Keratinocyte (primary cell): ENCODE data around the gene RNF103. TPM values are rescaled to one million over a fixed set of nuclear protein-coding genes. Genes with fewer than 3 reads are reported as not detected.

Experiments
- DNase-seq: peaks from one replicate; pipeline ENCODE4 v3.0.0-alpha.2; 2011; ENCODE audit warnings: low read depth, missing footprints, low spot score
- FAIRE-seq: peaks from 2 replicates; lab custom pipeline; 2011; peaks lifted over from hg19 to GRCh38; lab: Jason Lieb, UNC
- H2AFZ ChIP-seq: 2 replicates; pipeline ENCODE4 v1.6.0; 2012; ENCODE audit warnings: low read length, control low read depth, inconsistent platforms; ENCODE audit not compliant: control insufficient read depth
- H3K27ac ChIP-seq: 2 replicates; pipeline ENCODE4 v1.5.1; 2011; ENCODE audit warnings: low read length; ENCODE audit not compliant: control insufficient read depth, insufficient read depth
- H3K27me3 ChIP-seq: 3 replicates; pipeline ENCODE4 v1.6.0; 2011; ENCODE audit warnings: low read length; ENCODE audit not compliant: control insufficient read depth, insufficient read depth; ENCODE audit errors: extremely low read depth
- H3K36me3 ChIP-seq, 2 experiments: 2 replicates in 1 of 2; 3 replicates in 1 of 2; pipeline ENCODE4 v1.5.1; 2011; ENCODE audit warnings: low read length in 2 of 2, mild to moderate bottlenecking in 1 of 2; ENCODE audit not compliant: control insufficient read depth in 2 of 2, insufficient read depth in 2 of 2; ENCODE audit errors: extremely low read depth in 1 of 2
- H3K4me1 ChIP-seq: 3 replicates; pipeline ENCODE4 v1.5.1; 2011; ENCODE audit warnings: low read length; ENCODE audit not compliant: control insufficient read depth, insufficient read depth; ENCODE audit errors: extremely low read depth
- H3K4me2 ChIP-seq: 3 replicates; pipeline ENCODE4 v1.6.0; 2011; ENCODE audit warnings: low read depth, low read length; ENCODE audit not compliant: control insufficient read depth, insufficient read depth; ENCODE audit errors: extremely low read depth
- H3K4me3 ChIP-seq, 3 experiments: fragments of 200-600 bp in 1 of 3; sonication (generic) in 1 of 3; 2 replicates in 2 of 3; 3 replicates in 1 of 3; pipeline ENCODE4 v1.5.1; 2011 to 2016; ENCODE audit warnings: low read length in 3 of 3, mild to moderate bottlenecking in 3 of 3, control low read depth in 2 of 3, inconsistent platforms in 1 of 3, low read depth in 1 of 3, mixed read lengths in 1 of 3, mixed run types in 1 of 3, moderate library complexity in 1 of 3; ENCODE audit not compliant: control insufficient read depth in 2 of 3, insufficient read depth in 2 of 3; ENCODE audit errors: extremely low read depth in 1 of 3
- H3K79me2 ChIP-seq: 2 replicates; pipeline ENCODE4 v1.6.0; 2012; ENCODE audit warnings: low read length; ENCODE audit not compliant: control insufficient read depth, insufficient read depth
- H3K9ac ChIP-seq: 3 replicates; pipeline ENCODE4 v1.6.0; 2011; ENCODE audit warnings: low read length; ENCODE audit not compliant: control insufficient read depth, insufficient read depth; ENCODE audit errors: extremely low read depth
- H3K9me1 ChIP-seq: 3 replicates; pipeline ENCODE4 v1.6.0; 2011; ENCODE audit warnings: low read length; ENCODE audit not compliant: control insufficient read depth, insufficient read depth; ENCODE audit errors: extremely low read depth
- H3K9me3 ChIP-seq: 2 replicates; pipeline ENCODE4 v1.5.1; 2012; ENCODE audit warnings: low read depth, low read length; ENCODE audit not compliant: control insufficient read depth
- H4K20me1 ChIP-seq: 3 replicates; pipeline ENCODE4 v1.6.0; 2011; ENCODE audit warnings: low read length; ENCODE audit not compliant: control insufficient read depth, insufficient read depth; ENCODE audit errors: extremely low read depth
- EZH2 ChIP-seq: IDR thresholded peaks from one replicate; pipeline ENCODE4 v1.6.1; 2012; ENCODE audit warnings: inconsistent platforms, mild to moderate bottlenecking, low read length, moderate library complexity
- dilution Hi-C: fragments of 300-500 bp; cut with MboI; formaldehyde crosslinking; loops from one replicate; pipeline ENCODE4 v1.7.0; 2020; ENCODE audit warnings: low sequenced_read_pairs; ENCODE audit not compliant: extremely low pct_ligation_motif_present
- polyA plus RNA-seq, 5 experiments: library from polyadenylated mRNA; depleted of rRNA in 3 of 5; stranded (reverse) in 3 of 5; stranded (forward) in 1 of 5; unstranded in 1 of 5; fragments of >200 nt; gene quantifications; 1 replicate in 1 of 5; 2 replicates in 3 of 5; 3 replicates in 1 of 5; pipeline versions ENCODE4 v1.2.1 to v1.2.3, GENCODE V29; 2011 to 2012; ENCODE audit warnings: missing spikeins in 2 of 5, low read depth in 1 of 5, low replicate concordance in 1 of 5
- TF ChIP-seq, protein P1 (sequence below), 3 experiments: IDR thresholded peaks in 1 of 3; conservative IDR thresholded peaks in 1 of 3; optimal IDR thresholded peaks in 1 of 3; 2 replicates in 2 of 3; 3 replicates in 1 of 3; pipeline versions ENCODE3 to v1.5.1; 2011; ENCODE audit warnings: low read length in 3 of 3, mild to moderate bottlenecking in 3 of 3, moderate library complexity in 2 of 3, control low read depth in 1 of 3, inconsistent platforms in 1 of 3; ENCODE audit not compliant: insufficient read depth in 2 of 3; ENCODE audit errors: extremely low read depth in 1 of 3

RNF103 gene
- polyA plus RNA-seq, 1 donor (not counting 4 experiments of a cell fraction or from before 2014, with no cell fraction given) = 15.7 TPM

DNA sequence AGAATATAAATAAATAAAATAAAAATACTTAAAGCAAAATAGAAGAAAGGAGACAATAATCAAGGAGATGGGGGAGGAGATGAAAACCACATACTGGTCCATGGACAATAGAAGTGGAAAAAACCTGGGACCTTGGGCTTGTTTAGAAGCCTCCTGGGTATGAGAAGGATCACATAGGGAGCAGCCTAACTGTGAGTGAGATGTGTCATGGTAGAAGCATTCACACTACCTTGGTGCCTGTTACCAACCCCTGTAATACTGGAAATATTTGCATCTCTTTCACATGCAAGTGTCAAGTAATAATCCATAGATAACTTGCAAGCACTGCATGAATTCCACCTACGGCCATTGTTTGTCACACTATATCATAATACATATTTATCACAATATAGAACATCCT is 23.2 kb upstream of the RNF103 start:
- no peak for TF ChIP-seq EZH2
- TF ChIP-seq, protein P1, sequence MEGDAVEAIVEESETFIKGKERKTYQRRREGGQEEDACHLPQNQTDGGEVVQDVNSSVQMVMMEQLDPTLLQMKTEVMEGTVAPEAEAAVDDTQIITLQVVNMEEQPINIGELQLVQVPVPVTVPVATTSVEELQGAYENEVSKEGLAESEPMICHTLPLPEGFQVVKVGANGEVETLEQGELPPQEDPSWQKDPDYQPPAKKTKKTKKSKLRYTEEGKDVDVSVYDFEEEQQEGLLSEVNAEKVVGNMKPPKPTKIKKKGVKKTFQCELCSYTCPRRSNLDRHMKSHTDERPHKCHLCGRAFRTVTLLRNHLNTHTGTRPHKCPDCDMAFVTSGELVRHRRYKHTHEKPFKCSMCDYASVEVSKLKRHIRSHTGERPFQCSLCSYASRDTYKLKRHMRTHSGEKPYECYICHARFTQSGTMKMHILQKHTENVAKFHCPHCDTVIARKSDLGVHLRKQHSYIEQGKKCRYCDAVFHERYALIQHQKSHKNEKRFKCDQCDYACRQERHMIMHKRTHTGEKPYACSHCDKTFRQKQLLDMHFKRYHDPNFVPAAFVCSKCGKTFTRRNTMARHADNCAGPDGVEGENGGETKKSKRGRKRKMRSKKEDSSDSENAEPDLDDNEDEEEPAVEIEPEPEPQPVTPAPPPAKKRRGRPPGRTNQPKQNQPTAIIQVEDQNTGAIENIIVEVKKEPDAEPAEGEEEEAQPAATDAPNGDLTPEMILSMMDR (optimal IDR thresholded peaks at IDR 0.05 in 1 of 3, IDR thresholded peaks at IDR 0.05 in 1 of 3, conservative IDR thresholded peaks at IDR 0.05 in 1 of 3; ENCODE audit: extremely low read depth in 1 of 3, insufficient read depth in 2 of 3, low read length in 3 of 3) = no peak
- H2AFZ ChIP-seq = no peak overlapping the region
- dilution Hi-C loops = no loop called here
- FAIRE-seq = peak; percentile 20
- no peak for DNase-seq
- H3K4me3 ChIP-seq = no peak overlapping the region
- no peaks in the 10 kb centered on the region for H3K36me3 ChIP-seq
- H3K79me2 ChIP-seq = no peaks in the 10 kb centered on the region
- H4K20me1 ChIP-seq = no peaks in the 10 kb centered on the region
- H3K4me2 ChIP-seq = no peak overlapping the region
- no peak overlapping the region for H3K27ac ChIP-seq
- H3K4me1 ChIP-seq = peaks cover 3% of the 10 kb centered on the region
- no peaks in the 10 kb centered on the region for H3K9me3 ChIP-seq
- no peak overlapping the region for H3K9ac ChIP-seq
- no peaks in the 10 kb centered on the region for H3K9me1 ChIP-seq
- no peaks in the 10 kb centered on the region for H3K27me3 ChIP-seq

DNA sequence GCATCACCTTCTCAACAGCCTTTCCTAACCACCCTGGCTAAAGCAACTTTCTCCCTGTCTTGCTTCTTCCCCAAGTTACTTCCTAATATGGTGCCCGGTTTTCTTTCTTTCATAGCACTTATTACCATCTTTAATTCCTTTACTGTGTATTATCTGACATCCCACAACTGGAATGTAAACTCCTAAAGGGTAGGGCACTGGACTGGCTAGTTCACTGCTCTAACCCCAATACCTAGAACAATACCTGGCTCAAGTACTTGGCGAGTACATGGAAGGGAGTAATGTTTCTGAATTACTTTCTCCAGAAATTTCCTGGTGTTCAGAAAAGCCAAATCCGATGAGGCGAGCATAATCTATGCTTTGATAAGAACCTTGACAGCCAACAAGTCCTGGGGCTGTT is 22.7 kb upstream of the RNF103 start:
- Histone ChIP-seq H3K79me2 (no peaks in the 10 kb centered on the region), H3K36me3 (no peaks in the 10 kb centered on the region), H3K4me1 (peaks cover 3% of the 10 kb centered on the region), H3K9ac (no peak overlapping the region), H4K20me1 (no peaks in the 10 kb centered on the region), H3K9me1 (no peaks in the 10 kb centered on the region), H2AFZ (no peak overlapping the region), H3K9me3 (no peaks in the 10 kb centered on the region), H3K4me2 (no peak overlapping the region), H3K27me3 (no peaks in the 10 kb centered on the region), H3K27ac (no peak overlapping the region), H3K4me3 (no peak overlapping the region)
- TF ChIP-seq EZH2 = no peak
- TF ChIP-seq, protein P1 (optimal IDR thresholded peaks at IDR 0.05 in 1 of 3, IDR thresholded peaks at IDR 0.05 in 1 of 3, conservative IDR thresholded peaks at IDR 0.05 in 1 of 3; ENCODE audit: extremely low read depth in 1 of 3, insufficient read depth in 2 of 3, low read length in 3 of 3) = no peak
- dilution Hi-C loops = no loop called here
- DNase-seq = no peak
- no peak for FAIRE-seq
